Esophagus muscularis mucosa (tissue), 4 donors: ENCODE results near the gene TNRC6A. TPM values are rescaled to one million over a fixed set of nuclear protein-coding genes. Genes with fewer than 3 reads are reported as not detected.

ENCODE experiments used
- DNase-seq: peaks from one replicate; pipeline ENCODE4 v3.0.0-alpha.2; 2017; ENCODE audit errors: extremely low spot score
- H3K27ac ChIP-seq, 4 donors: fragments of 200-600 bp; sonication (generic); replicated peaks in 1 of 4; 1 replicate in 3 of 4; 2 replicates in 1 of 4; pipeline ENCODE4 v1.5.1; 2016 to 2019; ENCODE audit warnings: mild to moderate bottlenecking in 1 of 4
- H3K27me3 ChIP-seq, 4 donors: fragments of 200-600 bp; sonication (generic); one replicate each; pipeline versions ENCODE4 v1.5.1 to v1.6.0; 2016 to 2019
- H3K36me3 ChIP-seq, 4 donors: fragments of 200-600 bp; sonication (generic); one replicate each; pipeline ENCODE4 v1.5.1; 2016 to 2019
- H3K4me1 ChIP-seq, 4 donors: fragments of 200-600 bp; sonication (generic); one replicate each; pipeline ENCODE4 v1.5.1; 2016 to 2019
- H3K4me3 ChIP-seq, 4 donors: fragments of 200-600 bp; sonication (generic); 1 replicate in 2 of 4; 2 replicates in 2 of 4; pipeline ENCODE4 v1.5.1; 2016 to 2019; ENCODE audit warnings: mild to moderate bottlenecking in 4 of 4, moderate library complexity in 1 of 4
- H3K9me3 ChIP-seq, 4 donors: fragments of 200-600 bp; sonication (generic); 1 replicate in 3 of 4; 2 replicates in 1 of 4; pipeline ENCODE4 v1.5.1; 2016 to 2019
- EP300 ChIP-seq: sonication (generic); formaldehyde crosslinking; IDR thresholded peaks from one replicate; pipeline ENCODE4 v1.6.1; 2017; ENCODE audit warnings: antibody characterized with exemption
- POLR2A ChIP-seq: fragments of 450-650 bp; IDR thresholded peaks from one replicate; pipeline ENCODE4 v1.6.1; 2017; ENCODE audit warnings: antibody characterized with exemption, moderate library complexity, mild to moderate bottlenecking, low read depth
- POLR2AphosphoS5 ChIP-seq, 2 donors: sonication (generic); formaldehyde crosslinking; IDR thresholded peaks; one replicate each; pipeline ENCODE4 v1.6.1; 2017; ENCODE audit warnings: antibody characterized with exemption in 2 of 2
- whole genome bisulfite sequencing: methylation state at CpG from one replicate; pipeline ENCODE4 v1.1.5; 2018; 5-methylcytosine and 5-hydroxymethylcytosine counted together
- intact Hi-C: fragments of 100-400 bp; cut with DNase I; formaldehyde crosslinking; loops from one replicate; pipeline ENCODE4 v1.15.1; 2023
- total RNA-seq, 4 donors: library from RNA; depleted of rRNA; stranded (reverse); fragments of >200 nt; gene quantifications; one replicate each; pipeline versions ENCODE4 v1.1.0 to v1.2.1, GENCODE V29; 2016
- TF ChIP-seq, protein P1 (sequence below), 3 experiments: fragments of 200-600 bp in 2 of 3; fragments of 450-650 bp in 1 of 3; sonication (generic) in 2 of 3; IDR thresholded peaks; one replicate each; pipeline ENCODE4 v1.5.1; 2017 to 2019; ENCODE audit warnings: antibody characterized with exemption in 3 of 3, mild to moderate bottlenecking in 2 of 3, moderate library complexity in 1 of 3

TNRC6A gene
- total RNA-seq, 4 donors from 2014 or later, result 44.1 to 50.7 (median 46.4) TPM

DNA sequence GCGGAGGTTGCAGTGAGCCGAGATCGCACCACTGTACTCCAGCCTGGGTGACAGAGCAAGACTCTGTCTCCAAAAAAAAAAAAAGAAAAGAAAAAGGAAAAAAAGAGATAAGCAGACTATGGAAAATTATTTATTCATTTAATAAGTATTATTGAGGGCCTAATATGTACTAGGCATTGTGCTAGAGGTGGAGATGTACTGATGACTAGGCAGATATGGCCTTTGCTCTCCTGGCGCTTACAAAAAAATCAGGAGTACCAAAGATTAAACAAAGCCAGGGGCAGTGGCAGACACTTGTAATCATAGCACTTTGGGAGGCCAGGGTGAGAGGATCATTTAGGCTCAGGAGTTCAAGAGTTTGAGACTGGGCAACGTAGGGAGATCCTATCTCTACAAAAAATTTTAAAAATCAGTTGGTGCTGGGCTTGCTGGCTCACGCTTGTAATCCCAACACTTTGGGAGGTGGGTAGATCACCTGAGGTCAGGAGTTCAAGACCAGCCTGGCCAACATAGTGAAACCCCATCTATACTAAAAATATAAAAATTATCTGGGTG, 10.4 kb upstream of the TNRC6A start:
- no peaks in the 10 kb centered on the region for H3K36me3 ChIP-seq
- intact Hi-C loops, result no loop called here
- 95% methylated on average over 6 of the region's 6 CpGs for WGBS

DNA sequence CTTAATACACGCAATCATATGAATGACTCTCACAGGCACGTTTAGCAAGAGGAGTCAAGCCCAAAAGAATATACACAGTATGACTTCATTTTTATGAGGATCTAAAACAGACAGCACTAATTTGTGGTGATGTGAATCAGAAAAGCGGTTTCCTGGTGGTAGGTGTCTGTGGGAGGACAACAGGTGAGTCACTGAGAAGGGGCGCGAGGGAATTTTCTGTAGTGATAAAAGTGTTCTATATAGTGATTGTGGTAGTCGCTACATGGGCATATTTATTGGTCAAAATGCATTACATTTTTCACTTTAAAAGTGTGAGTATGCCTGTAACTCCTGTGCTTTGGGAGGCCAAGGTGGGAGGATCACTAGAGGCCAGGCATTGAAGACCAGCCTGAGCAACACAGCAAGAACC, 7.6 kb upstream of the TNRC6A start:
- TF ChIP-seq POLR2A (no peak), POLR2AphosphoS5 (IDR thresholded peaks at IDR 0.05) (no peak), EP300 (no peak)
- TF ChIP-seq, protein P1, sequence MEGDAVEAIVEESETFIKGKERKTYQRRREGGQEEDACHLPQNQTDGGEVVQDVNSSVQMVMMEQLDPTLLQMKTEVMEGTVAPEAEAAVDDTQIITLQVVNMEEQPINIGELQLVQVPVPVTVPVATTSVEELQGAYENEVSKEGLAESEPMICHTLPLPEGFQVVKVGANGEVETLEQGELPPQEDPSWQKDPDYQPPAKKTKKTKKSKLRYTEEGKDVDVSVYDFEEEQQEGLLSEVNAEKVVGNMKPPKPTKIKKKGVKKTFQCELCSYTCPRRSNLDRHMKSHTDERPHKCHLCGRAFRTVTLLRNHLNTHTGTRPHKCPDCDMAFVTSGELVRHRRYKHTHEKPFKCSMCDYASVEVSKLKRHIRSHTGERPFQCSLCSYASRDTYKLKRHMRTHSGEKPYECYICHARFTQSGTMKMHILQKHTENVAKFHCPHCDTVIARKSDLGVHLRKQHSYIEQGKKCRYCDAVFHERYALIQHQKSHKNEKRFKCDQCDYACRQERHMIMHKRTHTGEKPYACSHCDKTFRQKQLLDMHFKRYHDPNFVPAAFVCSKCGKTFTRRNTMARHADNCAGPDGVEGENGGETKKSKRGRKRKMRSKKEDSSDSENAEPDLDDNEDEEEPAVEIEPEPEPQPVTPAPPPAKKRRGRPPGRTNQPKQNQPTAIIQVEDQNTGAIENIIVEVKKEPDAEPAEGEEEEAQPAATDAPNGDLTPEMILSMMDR (IDR thresholded peaks at IDR 0.05), result no peak
- H3K4me3 ChIP-seq, result no peak overlapping the region
- H3K4me1 ChIP-seq, result peaks cover 6 to 14% (median 12%) of the 10 kb centered on the region in 4 donors
- no peaks in the 10 kb centered on the region for H3K27me3 ChIP-seq
- 92% methylated on average over 6 of the region's 6 CpGs for WGBS
- H3K9me3 ChIP-seq, result no peaks in the 10 kb centered on the region
- intact Hi-C loops, result no loop called here
- DNase-seq, result no peak
- H3K27ac ChIP-seq, result no peak overlapping the region
- no peaks in the 10 kb centered on the region for H3K36me3 ChIP-seq

More for the DNA sequence above, 10.4 kb upstream of the TNRC6A start:
- no peaks in the 10 kb centered on the region for H3K27me3 ChIP-seq
- H3K9me3 ChIP-seq, result no peaks in the 10 kb centered on the region
- TF ChIP-seq EP300 (no peak), POLR2AphosphoS5 (IDR thresholded peaks at IDR 0.05) (no peak), POLR2A (no peak)
- TF ChIP-seq, protein P1 (IDR thresholded peaks at IDR 0.05), result no peak
- no peak for DNase-seq
- H3K4me3 ChIP-seq, result no peak overlapping the region
- H3K27ac ChIP-seq, result no peak overlapping the region
- H3K4me1 ChIP-seq, result peaks cover 6 to 14% (median 12%) of the 10 kb centered on the region in 4 donors

DNA sequence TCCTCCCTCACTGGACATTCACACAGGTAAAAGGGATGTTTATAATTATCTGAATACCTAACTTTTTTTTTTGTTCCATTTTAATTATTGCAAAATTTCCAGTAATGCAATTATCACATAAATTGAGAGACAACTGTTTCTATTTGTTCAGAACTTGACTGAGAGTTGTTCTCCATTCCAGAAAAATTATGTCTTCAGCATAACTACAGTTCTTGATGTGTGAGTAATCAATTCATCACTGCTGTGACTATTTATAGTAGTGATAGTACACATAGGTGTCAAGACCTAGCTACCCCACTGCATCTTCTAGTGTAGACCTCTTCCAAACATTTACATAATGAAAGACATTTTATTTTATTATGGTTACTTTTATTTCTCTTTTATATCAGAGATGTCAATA, 5.8 kb upstream of the TNRC6A start:
- Histone ChIP-seq H3K4me3 (no peak overlapping the region), H3K9me3 (no peaks in the 10 kb centered on the region), H3K36me3 (no peaks in the 10 kb centered on the region), H3K4me1 (peaks cover 0 to 2% (median under 1%) of the 10 kb centered on the region in 4 donors), H3K27me3 (no peaks in the 10 kb centered on the region), H3K27ac (no peak overlapping the region)
- intact Hi-C loops, result no loop called here
- no peak for DNase-seq
- TF ChIP-seq, protein P1 (IDR thresholded peaks at IDR 0.05), result no peak
- TF ChIP-seq POLR2AphosphoS5 (IDR thresholded peaks at IDR 0.05) (no peak), EP300 (no peak), POLR2A (no peak)

DNA sequence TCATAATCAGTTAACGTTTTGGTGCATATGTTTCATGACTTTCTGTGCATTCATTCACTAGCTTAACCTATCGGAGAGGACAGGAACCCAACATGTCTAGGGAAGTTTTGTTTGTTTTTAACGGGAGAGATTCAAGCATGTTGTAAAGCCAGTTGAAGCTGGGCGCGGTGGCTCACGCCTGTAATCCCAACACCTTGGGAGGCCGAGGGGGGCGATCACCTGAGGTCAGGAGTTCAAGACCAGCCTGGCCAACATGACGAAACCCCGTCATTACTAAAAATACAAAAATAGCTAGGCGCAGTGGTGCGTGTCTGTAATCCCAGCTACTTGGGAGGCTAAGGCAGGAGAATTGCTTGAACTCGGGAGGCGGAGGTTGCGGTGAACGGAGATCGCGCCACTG, 1.4 kb upstream of the TNRC6A start:
- intact Hi-C loops, result no loop called here
- DNase-seq, result no peak
- Histone ChIP-seq H3K9me3 (no peaks in the 10 kb centered on the region), H3K4me3 (no peak overlapping the region), H3K36me3 (peaks cover 0 to 8% (median 2%) of the 10 kb centered on the region in 4 donors), H3K4me1 (peaks cover 23 to 32% (median 28%) of the 10 kb centered on the region in 4 donors), H3K27me3 (no peaks in the 10 kb centered on the region), H3K27ac (no peak overlapping the region)
- WGBS, result 94% methylated on average over 18 of the region's 18 CpGs
- TF ChIP-seq EP300, result no peak
- no peak for TF ChIP-seq POLR2A
- TF ChIP-seq, protein P1 (IDR thresholded peaks at IDR 0.05), result no peak
- TF ChIP-seq POLR2AphosphoS5 (IDR thresholded peaks at IDR 0.05), result no peak

DNA sequence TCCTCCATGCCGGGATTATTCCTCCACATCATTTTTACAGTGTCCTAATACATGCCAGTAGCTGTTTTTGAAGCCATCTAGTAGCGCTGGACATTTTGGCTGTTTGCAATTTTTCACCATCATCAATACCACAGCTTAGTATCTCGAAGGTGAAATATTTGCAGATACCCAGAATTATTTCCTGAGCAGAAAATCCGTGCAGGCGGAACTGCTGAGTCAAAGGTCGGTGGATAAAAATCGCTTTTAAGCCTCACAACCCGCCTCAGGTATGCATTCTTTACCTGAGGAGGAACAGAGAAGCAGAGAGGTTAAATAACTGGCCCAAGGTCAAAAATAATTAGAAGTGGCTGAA, 584 bp upstream of the TNRC6A start:
- peaks cover 0 to 10% (median 5%) of the 10 kb centered on the region in 4 donors for H3K36me3 ChIP-seq
- peaks cover 32 to 40% (median 36%) of the 10 kb centered on the region in 4 donors for H3K4me1 ChIP-seq
- intact Hi-C loops, result no loop called here
- peak overlapping the region; percentile 64 to 79 (median 76) for H3K4me3 ChIP-seq
- no peak for DNase-seq
- peak overlapping the region; percentile 91 to 94 (median 94) for H3K27ac ChIP-seq
- H3K9me3 ChIP-seq, result no peaks in the 10 kb centered on the region
- TF ChIP-seq, protein P1 (IDR thresholded peaks at IDR 0.05), result no peak
- TF ChIP-seq POLR2A, result no peak
- no peak for TF ChIP-seq EP300
- TF ChIP-seq POLR2AphosphoS5 (IDR thresholded peaks at IDR 0.05), result no peak
- 10% methylated on average over 8 of the region's 8 CpGs for WGBS
- H3K27me3 ChIP-seq, result no peaks in the 10 kb centered on the region
